ENCODE results near the gene CNTFR.

Gene CNTFR

GRCh38 chr9:34505370-34506120 lies 84.0 kb downstream of the CNTFR start:
- no peak for DNase-seq

DNA sequence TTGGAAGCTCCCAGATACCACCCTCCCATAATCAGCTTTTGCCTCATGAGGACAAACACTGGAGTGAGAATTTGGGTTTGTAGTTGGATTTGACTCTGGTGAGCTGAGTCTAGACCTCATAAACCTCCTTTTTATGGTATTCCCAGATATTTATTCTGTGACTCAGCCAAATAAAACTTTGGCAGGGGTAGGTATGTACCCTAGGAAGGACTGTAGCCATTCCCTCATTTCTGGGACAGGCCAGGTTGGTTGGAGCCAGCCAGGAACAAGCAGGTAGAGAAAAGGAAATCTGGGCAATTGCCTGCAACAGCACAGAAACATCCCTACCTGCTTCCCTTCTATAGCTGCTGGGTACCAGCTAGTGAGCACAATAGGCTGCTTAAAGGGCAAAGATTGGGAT lies 86.1 kb downstream of the CNTFR start:
- DNase-seq: no peak

GRCh38 chr9:34502891-34503290 lies 86.6 kb downstream of the CNTFR start:
- DNase-seq: no peak

DNA sequence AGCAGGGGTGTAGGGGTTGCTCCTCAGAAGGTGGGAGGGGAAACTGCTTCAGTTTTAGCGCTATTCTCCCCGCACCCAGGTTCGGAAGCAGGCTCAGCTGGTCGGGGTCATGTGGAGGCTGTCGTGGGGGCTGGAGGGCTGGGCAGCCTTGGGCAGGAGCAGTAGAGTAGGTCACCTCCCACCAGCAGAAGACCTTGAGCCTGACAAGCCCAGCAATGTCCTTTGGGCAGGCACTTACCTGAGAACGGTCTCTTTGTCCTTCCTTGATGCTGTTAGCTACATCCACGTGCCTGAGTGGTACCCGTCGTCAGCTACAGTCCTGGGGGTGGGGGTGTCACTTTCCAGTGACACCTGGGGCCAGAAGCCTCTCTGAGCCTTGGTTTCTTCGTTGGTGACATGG lies 87.1 kb downstream of the CNTFR start:
- no peak for DNase-seq

DNA sequence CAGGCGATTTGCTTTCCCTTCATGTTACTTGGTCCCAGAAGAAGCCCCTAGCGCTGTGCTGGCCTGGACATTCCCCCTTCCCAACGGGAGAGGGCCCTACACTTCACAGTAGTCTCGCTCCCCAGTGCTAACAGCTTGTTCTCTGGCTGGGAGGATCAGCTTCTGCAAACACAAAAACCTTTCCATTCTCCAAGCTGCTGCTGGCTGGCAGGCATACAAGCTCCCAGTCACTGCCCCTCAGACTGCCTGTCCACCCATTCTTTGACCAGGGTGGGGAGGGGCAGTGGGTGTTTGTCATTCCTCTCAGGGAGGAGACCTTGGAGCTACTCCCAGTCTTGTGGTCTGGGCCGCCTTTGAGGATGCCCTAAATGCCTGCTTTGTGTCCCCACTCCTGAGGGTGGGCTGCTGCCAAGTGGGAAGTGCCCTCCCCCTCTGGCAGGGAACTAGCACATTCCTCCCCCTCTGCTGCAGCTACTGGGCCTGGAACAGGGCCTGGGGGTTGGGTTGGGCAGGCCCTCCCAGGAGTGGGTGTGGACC lies 87.6 kb downstream of the CNTFR start:
- DNase-seq: no peak

Data from stimulated activated CD4-positive, alpha-beta T cell treated with anti-CD3 and anti-CD28 coated beads, Interleukin-2, amount 100 ng/mL, for 24 hours (primary cell).